HepG2 (cell line): ENCODE measurements around the gene CRNKL1. TPM values are rescaled to one million over a fixed set of nuclear protein-coding genes. Genes with fewer than 3 reads are reported as not detected.

Experiments
- AKAP8 ChIP-seq: sonication (generic); formaldehyde crosslinking; IDR thresholded peaks from 2 replicates; pipeline ENCODE4 v1.5.1; 2020; ENCODE audit warnings: mild to moderate bottlenecking, missing genetic modification reagents
- DMTF1 ChIP-seq: sonication (generic); formaldehyde crosslinking; IDR thresholded peaks from 2 replicates; pipeline ENCODE4 v1.4.0; 2020; ENCODE audit warnings: mild to moderate bottlenecking, missing genetic modification reagents
- FOXO4 ChIP-seq: sonication (generic); formaldehyde crosslinking; conservative IDR thresholded peaks from 2 replicates; pipeline ENCODE4 v1.8.1; 2023; ENCODE audit warnings: missing genetic modification reagents
- HBP1 ChIP-seq: IDR thresholded peaks from 2 replicates; pipeline ENCODE4 v1.6.1; 2016; ENCODE audit warnings: low read depth, control low read depth
- IRF9 ChIP-seq: sonication (generic); formaldehyde crosslinking; IDR thresholded peaks from 2 replicates; pipeline ENCODE4 v1.8.0; 2022; ENCODE audit warnings: missing genetic modification reagents, mild to moderate bottlenecking, borderline replicate concordance
- ISL2 ChIP-seq: sonication (generic); formaldehyde crosslinking; IDR thresholded peaks from 2 replicates; pipeline ENCODE4 v1.5.0; 2020; ENCODE audit warnings: missing genetic modification reagents
- KLF16 ChIP-seq, 2 experiments: sonication (generic) in 1 of 2; formaldehyde crosslinking in 1 of 2; IDR thresholded peaks; 2 replicates each; pipeline versions ENCODE4 v1.6.1 to v1.8.0; 2016 to 2023; ENCODE audit warnings: missing genetic modification reagents in 2 of 2, missing compliant biosample characterization in 1 of 2
- NR2F2 ChIP-seq: IDR thresholded peaks from 2 replicates; pipeline ENCODE4 v1.6.1; 2012; ENCODE audit warnings: low read depth, inconsistent platforms, borderline replicate concordance
- SALL1 ChIP-seq: sonication (generic); formaldehyde crosslinking; IDR thresholded peaks from 2 replicates; pipeline ENCODE4 v1.8.0; 2022; ENCODE audit warnings: mild to moderate bottlenecking, missing genetic modification reagents
- SALL2 ChIP-seq: sonication (generic); formaldehyde crosslinking; IDR thresholded peaks from 2 replicates; pipeline ENCODE4 v1.8.1; 2023; ENCODE audit warnings: mild to moderate bottlenecking, missing genetic modification reagents, inconsistent platforms
- SKI ChIP-seq: fragments of 450-650 bp; IDR thresholded peaks from one replicate; pipeline ENCODE4 v1.6.1; 2018; ENCODE audit warnings: mild to moderate bottlenecking; ENCODE audit not compliant: partially characterized antibody
- SOX5 ChIP-seq: IDR thresholded peaks from 2 replicates; pipeline ENCODE4 v1.6.1; 2016; ENCODE audit warnings: borderline replicate concordance
- TCF12 ChIP-seq, 2 experiments: fragments of 450-650 bp in 1 of 2; sonication (generic) in 1 of 2; formaldehyde crosslinking in 1 of 2; IDR thresholded peaks; 2 replicates each; pipeline versions ENCODE4 v1.6.1 to v1.8.0; 2017 to 2022; ENCODE audit warnings: antibody characterized with exemption in 1 of 2, mild to moderate bottlenecking in 1 of 2, missing genetic modification reagents in 1 of 2, moderate library complexity in 1 of 2
- TEAD3 ChIP-seq: optimal IDR thresholded peaks from 2 replicates; pipeline ENCODE3; 2016; ENCODE audit warnings: borderline replicate concordance
- ZFX ChIP-seq: sonication (generic); formaldehyde crosslinking; IDR thresholded peaks from 2 replicates; pipeline ENCODE4 v1.4.0; 2020; ENCODE audit warnings: mild to moderate bottlenecking, low read depth, missing genetic modification reagents, moderate library complexity
- ZMYM3 ChIP-seq: sonication (generic); formaldehyde crosslinking; IDR thresholded peaks from 2 replicates; pipeline ENCODE4 v1.5.1; 2020; ENCODE audit warnings: mild to moderate bottlenecking, missing genetic modification reagents
- ZNF160 ChIP-seq: sonication (generic); formaldehyde crosslinking; IDR thresholded peaks from 2 replicates; pipeline ENCODE4 v1.8.0; 2022; ENCODE audit warnings: mild to moderate bottlenecking, inconsistent platforms, missing genetic modification reagents
- ZNF335 ChIP-seq: sonication (generic); formaldehyde crosslinking; IDR thresholded peaks from 2 replicates; pipeline ENCODE4 v1.4.0; 2020; ENCODE audit warnings: missing genetic modification reagents
- ZNF468 ChIP-seq: sonication (generic); formaldehyde crosslinking; IDR thresholded peaks from 2 replicates; pipeline ENCODE4 v1.8.0; 2022; ENCODE audit warnings: mild to moderate bottlenecking, moderate library complexity, missing genetic modification reagents
- ZNF501 ChIP-seq: sonication (generic); formaldehyde crosslinking; IDR thresholded peaks from 2 replicates; pipeline ENCODE4 v1.5.1; 2020; ENCODE audit warnings: mild to moderate bottlenecking, moderate library complexity, missing genetic modification reagents
- ZNF510 ChIP-seq: sonication (generic); formaldehyde crosslinking; IDR thresholded peaks from 2 replicates; pipeline ENCODE4 v1.4.0; 2020; ENCODE audit warnings: low read depth, mild to moderate bottlenecking, missing genetic modification reagents
- ZNF547 ChIP-seq: sonication (generic); formaldehyde crosslinking; IDR thresholded peaks from 2 replicates; pipeline ENCODE4 v1.5.1; 2020; ENCODE audit warnings: mild to moderate bottlenecking, missing genetic modification reagents
- ZNF629 ChIP-seq: sonication (generic); formaldehyde crosslinking; conservative IDR thresholded peaks from 2 replicates; pipeline ENCODE4 v1.5.0; 2020; ENCODE audit warnings: missing genetic modification reagents
- polyA plus RNA-seq, 8 experiments: library from polyadenylated mRNA; depleted of rRNA in 3 of 8; stranded (reverse) in 7 of 8; unstranded in 1 of 8; fragments of >200 nt; fragmentation: Illumina TruSeq in 4 of 8; extraction: Trizol in 4 of 8; gene quantifications; 2 replicates each; pipeline versions ENCODE4 v1.2.1 to v1.2.3, GENCODE V29; 2011 to 2016; ENCODE audit warnings: low read depth in 4 of 8, missing spikeins in 1 of 8, mixed read lengths in 1 of 8; ENCODE audit not compliant: insufficient read depth in 1 of 8
- total RNA-seq, 5 experiments: library from RNA; depleted of rRNA; stranded (reverse); fragments of >200 nt; fragmentation: Illumina TruSeq; extraction: Trizol; gene quantifications; 2 replicates each; pipeline ENCODE4 v1.2.3, GENCODE V29; 2016; ENCODE audit warnings: low read depth in 1 of 5

The CRNKL1 gene
- total and polyA plus RNA-seq, 2 of the 13 experiments (the other 11 are each of a cell fraction or from before 2014, with no cell fraction given), result 12.3 to 64.5 TPM

GRCh38 chr20:20052074-20052970 is at the start of gene CRNKL1, which contains the start of gene CFAP61 (continued):
- TF ChIP-seq TEAD3 (CRISPR knock-in tag), result peak; percentile 47
- TF ChIP-seq SOX5 (CRISPR knock-in tag), result peak; percentile 59; the same call in 1 of the 2 replicates
- peak; percentile 44; the same call in 1 of the 2 replicates for TF ChIP-seq ZNF160 (CRISPR knock-in tag)
- no peak for TF ChIP-seq TCF12 (IDR thresholded peaks at IDR 0.05)
- no peak; the same call in 1 of the 2 replicates for TF ChIP-seq TCF12 (CRISPR knock-in tag; IDR thresholded peaks at IDR 0.05)
- TF ChIP-seq ZNF547, result peak; percentile 84
- TF ChIP-seq KLF16 (CRISPR knock-in tag; IDR thresholded peaks at IDR 0.05), result peak in 1 of 2 experiments; percentile 95; a peak in 3 of 4 replicates
- TF ChIP-seq ZNF335, result peak; percentile 88; the same call in 1 of the 2 replicates
- TF ChIP-seq ZNF629 (CRISPR knock-in tag), result peak; percentile 69; the same call in 1 of the 2 replicates
- peak; percentile 88 for TF ChIP-seq ISL2 (CRISPR knock-in tag)
- peak; percentile 99 for TF ChIP-seq IRF9 (CRISPR knock-in tag)
- TF ChIP-seq SKI, result no peak
- TF ChIP-seq NR2F2, result peak; percentile 72; the same call in 1 of the 2 replicates
- TF ChIP-seq ZNF468, result no peak
- TF ChIP-seq AKAP8 (CRISPR knock-in tag), result peak; percentile 88; the same call in 1 of the 2 replicates
- TF ChIP-seq SALL2 (CRISPR knock-in tag), result peak; percentile 99
- peak; percentile 98 for TF ChIP-seq HBP1 (CRISPR knock-in tag)
- peak; percentile 9; the same call in 1 of the 2 replicates for TF ChIP-seq ZMYM3 (CRISPR knock-in tag)
- no peak; the same call in 1 of the 2 replicates for TF ChIP-seq FOXO4 (CRISPR knock-in tag)
- TF ChIP-seq ZFX (CRISPR knock-in tag), result peak; percentile 97
- no peak for TF ChIP-seq ZNF510 (CRISPR knock-in tag)
- TF ChIP-seq SALL1 (CRISPR knock-in tag), result peak; percentile 98
- no peak for TF ChIP-seq DMTF1
- peak; percentile 99 for TF ChIP-seq ZNF501
